A549 (cell line): Measurements from ENCODE around the gene EHF.

Experiments used
- BHLHE40 ChIP-seq: IDR thresholded peaks from 2 replicates; pipeline ENCODE4 v1.6.1; 2012; ENCODE audit warnings: low read depth, low read length, inconsistent platforms
- CBX8 ChIP-seq: fragments of 200-600 bp; sonication (generic); IDR thresholded peaks from 2 replicates; pipeline ENCODE4 v1.6.1; 2016
- CHD4 ChIP-seq: fragments of 200-600 bp; sonication (generic); IDR thresholded peaks from 2 replicates; pipeline ENCODE4 v1.6.1; 2016; ENCODE audit warnings: antibody characterized with exemption, mild to moderate bottlenecking, borderline replicate concordance
- CTCF ChIP-seq: fragments of >200 bp; sonication (Bioruptor Twin); formaldehyde crosslinking; IDR thresholded peaks from 3 replicates; pipeline ENCODE4 v1.5.1; 2016
- HDAC2 ChIP-seq: fragments of 200-600 bp; sonication (generic); IDR thresholded peaks from 2 replicates; pipeline ENCODE4 v1.6.1; 2016
- JUNB ChIP-seq: fragments of >200 bp; sonication (Bioruptor Twin); formaldehyde crosslinking; IDR thresholded peaks from 2 replicates; pipeline ENCODE4 v1.6.1; 2016
- KDM1A ChIP-seq: fragments of 200-600 bp; sonication (generic); IDR thresholded peaks from 2 replicates; pipeline ENCODE4 v1.6.1; 2016; ENCODE audit warnings: low read depth, mild to moderate bottlenecking
- MAX ChIP-seq: IDR thresholded peaks from 2 replicates; pipeline ENCODE4 v1.6.1; 2012
- POLR2A ChIP-seq: IDR thresholded peaks from 2 replicates; pipeline ENCODE4 v1.6.1; 2012; ENCODE audit warnings: mild to moderate bottlenecking, low read length
- RCOR1 ChIP-seq: fragments of 150-350 bp; IDR thresholded peaks from 2 replicates; pipeline ENCODE4 v1.6.1; 2014; ENCODE audit warnings: antibody characterized with exemption, low read length, low read depth
- REST ChIP-seq: fragments of 200-600 bp; sonication (generic); IDR thresholded peaks from 2 replicates; pipeline ENCODE4 v1.6.1; 2016; ENCODE audit warnings: antibody characterized with exemption, mild to moderate bottlenecking, moderate library complexity
- RNF2 ChIP-seq: fragments of 200-600 bp; sonication (generic); IDR thresholded peaks from 2 replicates; pipeline ENCODE4 v1.6.1; 2016; ENCODE audit warnings: low read depth, mild to moderate bottlenecking, antibody characterized with exemption, moderate library complexity, borderline replicate concordance

- no peak for TF ChIP-seq CTCF
- no peak for TF ChIP-seq HDAC2
- TF ChIP-seq KDM1A, result no peak
- TF ChIP-seq JUNB, result no peak
- TF ChIP-seq RNF2, result no peak
- TF ChIP-seq MAX, result no peak
- no peak for TF ChIP-seq RCOR1
- TF ChIP-seq BHLHE40, result no peak
- no peak for TF ChIP-seq REST
- no peak for TF ChIP-seq CHD4
- no peak for TF ChIP-seq CBX8
- no peak for TF ChIP-seq POLR2A
Measured at GRCh38 chr11:34636127-34636526, 15.2 kb downstream of the EHF start.
